DMS79 (cell line): ENCODE data around the gene PNO1.
A peak's percentile ranks its signal among the peaks of the same experiment; 100 is the strongest.
"Not testable (repeated sequence)": the region's sequence is repeated elsewhere in the genome, so short reads cannot be mapped to it uniquely, and the experiment has no call there.

ENCODE experiments used
- DNase-seq: peaks from one replicate; lab custom pipeline; 2025; lab: John Stamatoyannopoulos, UW

Gene PNO1

GRCh38 chr2:68157402-68158133 is at the start of gene PNO1:
Gene PNO1 (plus strand): TSS chr2:68157888. CDS start chr2:68157935, 47 bp downstream.
- peak; percentile 90 for DNase-seq

- DNase-seq = no peak
Observed at GRCh38 chr2:68108120-68108519, 49.6 kb upstream of the PNO1 start.

DNA sequence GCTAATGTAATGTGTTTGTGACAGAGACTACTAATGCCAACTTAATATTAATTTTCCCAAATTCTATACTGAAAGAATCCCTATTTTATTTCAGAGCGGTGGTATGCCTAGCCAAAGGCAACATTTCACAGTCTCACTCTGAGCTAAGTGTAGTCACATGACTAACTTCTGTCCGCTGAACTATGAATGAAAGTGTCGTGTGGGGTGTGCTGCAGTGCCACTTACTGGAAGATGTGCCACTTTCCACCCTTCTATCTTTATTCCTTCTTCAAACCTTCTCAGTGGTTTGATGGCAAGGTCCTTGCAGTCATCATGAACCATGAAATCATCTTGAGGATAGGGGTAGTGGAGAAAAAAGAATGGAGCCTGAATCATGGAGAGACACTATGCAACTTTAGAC is 47.6 kb upstream of the PNO1 start:
- no peak for DNase-seq

DNA sequence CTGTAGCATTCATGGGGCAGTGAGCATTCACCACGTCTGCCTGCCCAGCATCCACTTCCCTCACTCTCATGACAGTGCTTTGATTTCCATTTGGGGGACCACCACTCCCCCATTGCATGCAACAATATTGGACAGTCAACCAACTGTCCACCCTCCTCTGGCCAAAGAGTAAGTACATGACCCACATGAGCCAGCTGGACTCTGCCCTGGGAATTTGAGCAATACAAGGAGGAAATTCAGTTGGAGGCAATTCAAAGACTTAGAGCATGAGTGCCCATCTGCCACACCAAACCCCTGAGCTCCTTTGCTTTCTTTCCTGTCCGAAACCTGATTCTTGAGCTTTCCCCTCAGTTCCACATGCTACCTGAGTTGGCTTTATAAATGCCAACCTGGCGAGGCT is 41.7 kb upstream of the PNO1 start:
- DNase-seq = no peak

GRCh38 chr2:68117922-68118321 is 39.8 kb upstream of the PNO1 start:
- not testable (repeated sequence) for DNase-seq

DNA sequence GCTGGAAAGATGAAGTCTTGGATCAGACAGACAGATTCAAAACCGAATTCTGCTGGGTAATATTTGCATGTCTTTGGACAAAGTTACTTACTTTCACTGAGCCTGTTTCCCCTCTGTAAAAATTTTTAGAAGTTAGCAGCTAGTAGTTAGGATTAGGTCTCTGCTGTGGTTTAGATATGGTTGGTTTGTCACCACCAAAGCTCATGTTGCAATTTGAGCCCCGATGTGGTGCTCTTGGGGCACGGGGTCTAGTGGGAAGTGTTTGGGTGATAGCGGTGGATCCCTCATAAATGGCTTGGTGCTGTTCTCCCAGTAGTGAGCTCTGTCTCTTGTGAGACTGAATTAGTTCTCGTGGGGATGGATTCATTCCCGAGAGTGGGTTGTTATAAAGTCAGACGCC is 38.9 kb upstream of the PNO1 start:
- no peak for DNase-seq

- DNase-seq = no peak
Observed at GRCh38 chr2:68119504-68119903, 38.2 kb upstream of the PNO1 start.

DNA sequence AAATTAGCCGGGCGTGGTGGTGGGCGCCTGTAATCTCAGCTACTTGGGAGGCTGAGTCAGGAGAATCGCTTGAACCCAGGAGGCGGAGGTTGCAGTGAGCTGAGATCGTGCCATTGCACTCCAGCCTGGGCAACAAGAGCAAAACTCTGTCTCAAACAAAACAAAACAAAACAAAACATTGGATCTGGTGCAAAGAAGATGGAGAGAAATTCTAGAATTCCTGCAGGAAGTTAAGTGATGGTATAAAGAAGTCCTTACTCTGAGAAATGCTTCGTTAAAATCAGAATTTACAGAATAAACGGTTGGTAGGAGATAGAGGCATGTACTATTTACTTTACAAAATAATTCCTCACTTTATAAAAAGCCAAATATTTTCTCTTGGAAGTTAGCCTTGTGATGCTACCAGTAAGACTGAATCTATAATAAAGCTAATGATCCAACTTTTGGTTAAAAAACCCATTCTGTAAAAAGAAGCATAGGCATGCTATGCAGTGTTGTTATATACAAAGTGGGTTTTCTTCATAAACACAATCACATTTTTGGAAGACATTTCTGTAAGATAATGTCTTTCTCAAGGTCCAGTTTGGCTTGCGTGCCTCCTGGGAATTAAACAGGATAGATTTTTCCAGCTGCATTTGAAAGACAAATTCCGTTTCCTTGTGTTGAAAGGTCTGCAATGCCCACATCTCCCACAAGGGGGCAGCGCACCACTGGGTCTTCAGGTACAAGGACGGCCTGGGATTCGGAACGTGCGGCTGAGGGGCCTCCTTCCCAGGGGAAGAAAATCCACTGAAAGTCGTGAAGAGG is 35.6 kb upstream of the PNO1 start:
- peak; percentile 44 for DNase-seq

- no peak for DNase-seq
Observed at GRCh38 chr2:68122680-68122964, 35.1 kb upstream of the PNO1 start.

GRCh38 chr2:68124321-68124720 is 33.4 kb upstream of the PNO1 start:
- no peak for DNase-seq

DNA sequence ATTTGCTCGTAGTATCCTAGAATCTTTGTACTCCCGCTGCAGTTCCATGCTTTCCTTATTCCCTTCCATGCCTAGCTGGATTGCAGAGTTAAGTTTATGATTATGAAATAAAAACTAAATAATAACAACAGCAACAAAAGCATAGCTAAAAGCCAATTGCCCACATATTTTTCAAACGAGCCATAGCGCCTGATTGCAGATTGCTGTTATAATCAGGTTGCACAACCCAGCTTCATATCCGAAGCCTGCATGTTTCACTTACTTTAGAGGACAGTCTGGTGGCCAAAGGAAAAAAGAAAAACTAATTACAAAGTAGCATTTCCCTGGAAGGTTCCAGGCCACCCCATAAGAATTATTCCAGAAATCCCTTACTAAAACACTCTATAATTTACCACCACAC is 31.9 kb upstream of the PNO1 start:
- DNase-seq = no peak

- no peak for DNase-seq
Observed at GRCh38 chr2:68126561-68126960, 31.1 kb upstream of the PNO1 start.

- DNase-seq = no peak
Observed at GRCh38 chr2:68127358-68128242, 30.1 kb upstream of the PNO1 start.

DNA sequence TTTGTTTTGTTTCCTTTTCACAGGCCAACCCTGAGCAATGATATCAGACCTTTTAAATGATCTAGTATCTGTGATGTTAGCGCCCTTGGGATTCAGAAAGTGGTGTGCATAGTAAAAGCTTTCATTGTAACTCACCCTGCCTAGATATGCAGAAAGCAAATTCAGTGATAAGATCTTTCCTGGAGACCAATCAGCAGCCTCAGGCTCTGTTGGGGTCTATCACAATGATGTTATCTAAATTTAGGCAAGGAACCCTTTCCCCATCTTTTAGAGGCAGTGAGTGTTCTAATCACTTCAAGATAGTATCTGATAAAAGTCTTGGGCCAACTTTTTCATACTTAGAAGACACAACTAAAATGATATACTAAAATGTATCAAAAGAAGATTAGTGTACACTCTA is 23.6 kb upstream of the PNO1 start:
- DNase-seq = no peak

DNA sequence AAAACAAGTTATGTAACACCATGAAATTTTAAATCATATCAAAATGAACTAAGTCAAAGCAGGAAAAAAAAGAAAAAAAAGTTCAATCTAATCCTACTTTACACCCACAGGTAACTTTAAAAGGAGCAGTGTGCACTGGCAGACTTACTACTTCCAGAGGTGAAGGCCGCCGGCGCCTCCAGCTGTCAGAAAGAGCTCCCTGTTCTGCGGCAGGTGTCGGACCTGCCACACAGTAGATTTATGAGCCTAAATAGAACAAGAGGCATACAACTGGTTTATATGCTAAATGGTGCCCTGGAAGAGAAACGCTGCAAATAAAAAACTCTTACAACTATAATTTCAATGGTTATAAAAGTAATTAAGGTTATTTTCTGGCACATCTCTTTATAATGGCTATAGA is 23.1 kb upstream of the PNO1 start:
- no peak for DNase-seq

- DNase-seq = no peak
Observed at GRCh38 chr2:68135448-68136320, 22.0 kb upstream of the PNO1 start.

DNA sequence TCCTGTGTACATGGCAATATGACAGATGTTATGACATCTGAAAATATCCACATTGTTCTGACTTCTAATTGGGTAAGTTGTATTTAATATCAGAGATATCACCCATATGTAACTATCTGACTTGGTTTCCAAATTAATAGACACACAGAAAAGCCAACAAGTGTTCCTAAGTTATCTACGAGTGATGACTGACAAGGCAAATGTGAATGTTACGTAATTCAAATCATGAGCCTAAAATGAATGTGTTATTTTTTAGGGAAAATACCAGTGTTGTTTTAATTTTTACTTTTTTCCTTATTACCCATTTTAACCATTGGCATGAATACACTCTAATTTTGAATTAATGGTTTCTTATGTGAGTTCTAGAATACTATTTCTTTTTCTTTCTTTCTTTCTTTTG is 15.8 kb upstream of the PNO1 start:
- no peak for DNase-seq

GRCh38 chr2:68151037-68151436 is 6.7 kb upstream of the PNO1 start:
- DNase-seq = no peak

- DNase-seq = no peak
Observed at GRCh38 chr2:68152681-68153347, 4.9 kb upstream of the PNO1 start.

DNA sequence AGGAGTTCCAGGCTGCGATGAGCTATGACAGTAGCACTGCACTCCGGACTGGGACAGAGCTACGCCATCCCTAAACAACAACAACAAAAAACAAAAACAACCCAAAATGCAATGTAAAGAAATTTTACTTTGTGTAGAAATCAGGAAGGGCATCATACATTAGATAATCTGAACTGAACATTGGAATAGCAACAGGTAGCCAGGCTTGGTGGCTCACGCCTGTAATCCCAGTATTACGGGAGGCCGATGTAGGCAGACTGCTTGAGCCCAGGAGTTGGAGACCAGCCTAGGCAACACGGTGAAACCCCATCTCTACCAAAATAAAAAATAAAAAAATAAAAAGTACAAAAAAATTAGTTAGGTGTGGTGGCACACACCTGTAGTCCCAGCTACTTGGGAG is 2.1 kb upstream of the PNO1 start:
- DNase-seq = no peak

GRCh38 chr2:68156419-68156818 is 1.3 kb upstream of the PNO1 start:
- DNase-seq = no peak
